Panc1 (cell line): ENCODE measurements around the gene SPATA3. TPM values are rescaled to one million over a fixed set of nuclear protein-coding genes. Genes with fewer than 3 reads are reported as not detected.

Source experiments
- ATAC-seq: fragments of 200-7000 bp; cut with Tn5 transposase; 2 replicates; pipeline ENCODE4 v1.9.1; 2020; ENCODE audit warnings: mild to moderate bottlenecking, moderate library complexity
- BruUV-seq: library from RNA; stranded (reverse); fragments of 400-500 nt; replicated peaks from 2 replicates; lab custom pipeline; 2021; lab: Mats Ljungman, UMichigan
- CTCF ChIA-PET: fragments of 300-600 bp; sonication (Branson Sonifier 250); formaldehyde crosslinking; loops from one replicate; lab custom pipeline; 2022; ENCODE audit warnings: antibody characterized with exemption; lab: Charles Lee
- POLR2A ChIA-PET: fragments of 300-600 bp; sonication (Branson Sonifier 250); formaldehyde crosslinking; loops from one replicate; lab custom pipeline; 2022; ENCODE audit warnings: antibody characterized with exemption; lab: Charles Lee
- DNase-seq: peaks from one replicate; pipeline ENCODE4 v3.0.0-alpha.2; 2010; ENCODE audit warnings: low read depth, low spot score
- H3K27ac ChIP-seq: 2 replicates; pipeline ENCODE4 v1.5.1; 2011; ENCODE audit warnings: mild to moderate bottlenecking, low read length, inconsistent platforms
- H3K27me3 ChIP-seq: fragments of 200-500 bp; sonication (Bioruptor generic); 2 replicates; pipeline ENCODE4 v1.6.0; 2014; ENCODE audit warnings: low read length, inconsistent platforms; ENCODE audit not compliant: control insufficient read depth, insufficient read depth
- H3K36me3 ChIP-seq: fragments of 200-500 bp; sonication (Bioruptor generic); 2 replicates; pipeline ENCODE4 v1.5.1; 2014; ENCODE audit warnings: inconsistent platforms, mild to moderate bottlenecking, low read length, moderate library complexity; ENCODE audit not compliant: control insufficient read depth, insufficient read depth
- H3K4me1 ChIP-seq: 2 replicates; pipeline ENCODE4 v1.5.1; 2011; ENCODE audit warnings: inconsistent platforms, mild to moderate bottlenecking, low read length, moderate library complexity; ENCODE audit not compliant: control insufficient read depth, insufficient read depth
- H3K4me3 ChIP-seq, 2 experiments: 2 replicates each; pipeline ENCODE4 v1.5.1; 2011 to 2012; ENCODE audit warnings: low read depth in 2 of 2, low read length in 2 of 2, mild to moderate bottlenecking in 2 of 2, inconsistent platforms in 1 of 2, moderate library complexity in 1 of 2
- H3K9me3 ChIP-seq: fragments of 200-500 bp; sonication (Bioruptor generic); 2 replicates; pipeline ENCODE4 v1.5.1; 2014; ENCODE audit warnings: low read depth, mild to moderate bottlenecking, inconsistent platforms, low read length, moderate library complexity; ENCODE audit not compliant: control insufficient read depth, insufficient read depth
- POLR2AphosphoS5 ChIP-seq: IDR thresholded peaks from 2 replicates; pipeline ENCODE4 v1.6.1; 2012; ENCODE audit warnings: mild to moderate bottlenecking, low read depth, low read length, moderate library complexity
- SIN3A ChIP-seq: IDR thresholded peaks from 2 replicates; pipeline ENCODE4 v1.6.1; 2012; ENCODE audit warnings: low read depth, mild to moderate bottlenecking, low read length, moderate library complexity, borderline replicate concordance; ENCODE audit not compliant: insufficient read depth
- TCF7L2 ChIP-seq: IDR thresholded peaks from 2 replicates; pipeline ENCODE4 v1.6.1; 2011; ENCODE audit warnings: mild to moderate bottlenecking, low read depth, low read length, inconsistent platforms
- in situ Hi-C: cut with HindIII; loops from 2 replicates; pipeline ENCODE4 v1.10.0; 2016; ENCODE audit warnings: low sequenced_read_pairs, low pct_unique_long_range_greater_than_20kb
- intact Hi-C: fragments of 100-400 bp; cut with micrococcal nuclease; formaldehyde crosslinking; loops from one replicate; pipeline ENCODE4 v1.10.0; 2022; ENCODE audit not compliant: unreplicated experiment
- total RNA-seq: library from RNA; stranded (reverse); gene quantifications from one replicate; pipeline ENCODE4 v1.2.1, GENCODE V29; 2021; ENCODE audit not compliant: unreplicated experiment
- TF ChIP-seq, protein P1 (sequence below): fragments of 450-650 bp; IDR thresholded peaks from 2 replicates; pipeline ENCODE4 v1.5.1; 2017; ENCODE audit warnings: mild to moderate bottlenecking
- TF ChIP-seq, protein P2 (sequence below), 2 experiments: IDR thresholded peaks; 2 replicates each; pipeline ENCODE4 v1.6.1; 2011 to 2012; ENCODE audit warnings: low read depth in 2 of 2, control low read depth in 1 of 2, low read length in 1 of 2, mild to moderate bottlenecking in 1 of 2, moderate library complexity in 1 of 2; ENCODE audit not compliant: insufficient read depth in 1 of 2

Gene SPATA3
- total RNA-seq, 1 experiment from 2014 or later: not detected

GRCh38 chr2:230955163-230955737 lies 40.7 kb upstream of the SPATA3 start:
- ChIA-PET POLR2A (no interaction called here), CTCF (no interaction called here)
- ATAC-seq: no peak
- Histone ChIP-seq H3K27ac (no peak overlapping the region), H3K4me3 (no peak overlapping the region), H3K9me3 (no peaks in the 10 kb centered on the region), H3K4me1 (no peaks in the 10 kb centered on the region), H3K27me3 (peaks cover 21% of the 10 kb centered on the region), H3K36me3 (no peaks in the 10 kb centered on the region)
- BruUV-seq: no TSS peak
- TF ChIP-seq POLR2AphosphoS5 (no peak), TCF7L2 (no peak)
- TF ChIP-seq, protein P1, sequence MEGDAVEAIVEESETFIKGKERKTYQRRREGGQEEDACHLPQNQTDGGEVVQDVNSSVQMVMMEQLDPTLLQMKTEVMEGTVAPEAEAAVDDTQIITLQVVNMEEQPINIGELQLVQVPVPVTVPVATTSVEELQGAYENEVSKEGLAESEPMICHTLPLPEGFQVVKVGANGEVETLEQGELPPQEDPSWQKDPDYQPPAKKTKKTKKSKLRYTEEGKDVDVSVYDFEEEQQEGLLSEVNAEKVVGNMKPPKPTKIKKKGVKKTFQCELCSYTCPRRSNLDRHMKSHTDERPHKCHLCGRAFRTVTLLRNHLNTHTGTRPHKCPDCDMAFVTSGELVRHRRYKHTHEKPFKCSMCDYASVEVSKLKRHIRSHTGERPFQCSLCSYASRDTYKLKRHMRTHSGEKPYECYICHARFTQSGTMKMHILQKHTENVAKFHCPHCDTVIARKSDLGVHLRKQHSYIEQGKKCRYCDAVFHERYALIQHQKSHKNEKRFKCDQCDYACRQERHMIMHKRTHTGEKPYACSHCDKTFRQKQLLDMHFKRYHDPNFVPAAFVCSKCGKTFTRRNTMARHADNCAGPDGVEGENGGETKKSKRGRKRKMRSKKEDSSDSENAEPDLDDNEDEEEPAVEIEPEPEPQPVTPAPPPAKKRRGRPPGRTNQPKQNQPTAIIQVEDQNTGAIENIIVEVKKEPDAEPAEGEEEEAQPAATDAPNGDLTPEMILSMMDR: no peak
- in situ Hi-C loops: no loop called here
- no peak for DNase-seq
- intact Hi-C loops: no loop called here

- TF ChIP-seq POLR2AphosphoS5 (no peak), TCF7L2 (no peak), SIN3A (no peak)
- TF ChIP-seq, protein P1: no peak
- TF ChIP-seq, protein P2, sequence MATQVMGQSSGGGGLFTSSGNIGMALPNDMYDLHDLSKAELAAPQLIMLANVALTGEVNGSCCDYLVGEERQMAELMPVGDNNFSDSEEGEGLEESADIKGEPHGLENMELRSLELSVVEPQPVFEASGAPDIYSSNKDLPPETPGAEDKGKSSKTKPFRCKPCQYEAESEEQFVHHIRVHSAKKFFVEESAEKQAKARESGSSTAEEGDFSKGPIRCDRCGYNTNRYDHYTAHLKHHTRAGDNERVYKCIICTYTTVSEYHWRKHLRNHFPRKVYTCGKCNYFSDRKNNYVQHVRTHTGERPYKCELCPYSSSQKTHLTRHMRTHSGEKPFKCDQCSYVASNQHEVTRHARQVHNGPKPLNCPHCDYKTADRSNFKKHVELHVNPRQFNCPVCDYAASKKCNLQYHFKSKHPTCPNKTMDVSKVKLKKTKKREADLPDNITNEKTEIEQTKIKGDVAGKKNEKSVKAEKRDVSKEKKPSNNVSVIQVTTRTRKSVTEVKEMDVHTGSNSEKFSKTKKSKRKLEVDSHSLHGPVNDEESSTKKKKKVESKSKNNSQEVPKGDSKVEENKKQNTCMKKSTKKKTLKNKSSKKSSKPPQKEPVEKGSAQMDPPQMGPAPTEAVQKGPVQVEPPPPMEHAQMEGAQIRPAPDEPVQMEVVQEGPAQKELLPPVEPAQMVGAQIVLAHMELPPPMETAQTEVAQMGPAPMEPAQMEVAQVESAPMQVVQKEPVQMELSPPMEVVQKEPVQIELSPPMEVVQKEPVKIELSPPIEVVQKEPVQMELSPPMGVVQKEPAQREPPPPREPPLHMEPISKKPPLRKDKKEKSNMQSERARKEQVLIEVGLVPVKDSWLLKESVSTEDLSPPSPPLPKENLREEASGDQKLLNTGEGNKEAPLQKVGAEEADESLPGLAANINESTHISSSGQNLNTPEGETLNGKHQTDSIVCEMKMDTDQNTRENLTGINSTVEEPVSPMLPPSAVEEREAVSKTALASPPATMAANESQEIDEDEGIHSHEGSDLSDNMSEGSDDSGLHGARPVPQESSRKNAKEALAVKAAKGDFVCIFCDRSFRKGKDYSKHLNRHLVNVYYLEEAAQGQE (IDR thresholded peaks at IDR 0.05; ENCODE audit: insufficient read depth in 1 of 2, low read depth in 2 of 2, low read length in 1 of 2): no peak
- no peaks in the 10 kb centered on the region for H3K4me1 ChIP-seq
- DNase-seq (no peak), ATAC-seq (peak; percentile 91)
- ChIA-PET POLR2A (no interaction called here), CTCF (no interaction called here)
- BruUV-seq: no TSS peak
- no peaks in the 10 kb centered on the region for H3K36me3 ChIP-seq
- intact Hi-C loops: no loop called here
- in situ Hi-C loops: no loop called here
- no peaks in the 10 kb centered on the region for H3K9me3 ChIP-seq
- peaks cover 21% of the 10 kb centered on the region for H3K27me3 ChIP-seq
- H3K27ac ChIP-seq: no peak overlapping the region
- H3K4me3 ChIP-seq: peak overlapping the region; percentile 34 to 46
Measured at GRCh38 chr2:230956827-230957755, 38.8 kb upstream of the SPATA3 start.
